Osteocyte (in vitro differentiated cells): ENCODE results near the gene PODN. TPM values are rescaled to one million over a fixed set of nuclear protein-coding genes. Genes with fewer than 3 reads are reported as not detected.

Experiments
- DNase-seq: peaks from one replicate; pipeline ENCODE4 v3.0.0; 2021; ENCODE audit warnings: mixed read lengths; ENCODE audit not compliant: unreplicated experiment; ENCODE audit errors: extremely low spot score
- H3K27ac Mint-ChIP-seq: one replicate; pipeline ENCODE4 v1.8.0; 2021; ENCODE audit warnings: mild to moderate bottlenecking, mixed read lengths; ENCODE audit not compliant: unreplicated experiment
- H3K27me3 Mint-ChIP-seq: one replicate; pipeline ENCODE4 v1.8.0; 2021; ENCODE audit warnings: mixed read lengths; ENCODE audit not compliant: unreplicated experiment
- H3K36me3 Mint-ChIP-seq: one replicate; pipeline ENCODE4 v1.8.0; 2021; ENCODE audit warnings: mixed read lengths; ENCODE audit not compliant: unreplicated experiment
- H3K4me1 Mint-ChIP-seq: one replicate; pipeline ENCODE4 v1.8.0; 2021; ENCODE audit warnings: mixed read lengths; ENCODE audit not compliant: unreplicated experiment
- H3K4me3 Mint-ChIP-seq: one replicate; pipeline ENCODE4 v1.8.0; 2021; ENCODE audit warnings: mild to moderate bottlenecking, moderate library complexity, mixed read lengths; ENCODE audit not compliant: unreplicated experiment
- H3K9me3 Mint-ChIP-seq: one replicate; pipeline ENCODE4 v1.8.0; 2021; ENCODE audit warnings: mixed read lengths; ENCODE audit not compliant: unreplicated experiment
- total RNA-seq: library from RNA; stranded (reverse); gene quantifications from 2 replicates; pipeline ENCODE4 v1.2.1, GENCODE V29; 2021
- TF ChIP-seq, protein P1 (sequence below): fragments of 200-600 bp; sonication (generic); IDR thresholded peaks from 2 replicates; pipeline ENCODE4 v1.5.0; 2021; ENCODE audit warnings: antibody characterized with exemption, mild to moderate bottlenecking, moderate library complexity

The PODN gene
- total RNA-seq, 1 donor from 2014 or later = 6.6 TPM

DNA sequence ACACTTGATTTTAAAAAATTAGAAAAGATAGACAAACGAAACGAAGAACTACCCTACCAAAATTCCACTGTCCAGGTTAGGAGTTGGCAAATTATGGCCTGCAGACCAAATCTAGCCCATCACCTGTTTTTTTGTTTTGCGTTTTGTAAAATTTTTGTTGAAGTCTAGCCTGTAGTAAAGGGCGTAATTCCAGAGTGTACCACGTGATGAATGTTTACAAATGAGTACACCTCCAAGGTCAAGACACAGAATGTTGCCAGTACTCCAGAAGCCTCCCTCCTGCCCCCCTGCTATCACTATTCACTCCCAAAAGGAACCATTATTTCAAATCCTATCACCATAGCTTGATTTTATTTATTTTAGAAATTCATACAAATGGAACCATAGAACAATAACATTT is 17.1 kb upstream of the PODN start:
- H3K36me3 Mint-ChIP-seq = peaks cover 39% of the 10 kb centered on the region
- no peak for DNase-seq
- TF ChIP-seq, protein P1, sequence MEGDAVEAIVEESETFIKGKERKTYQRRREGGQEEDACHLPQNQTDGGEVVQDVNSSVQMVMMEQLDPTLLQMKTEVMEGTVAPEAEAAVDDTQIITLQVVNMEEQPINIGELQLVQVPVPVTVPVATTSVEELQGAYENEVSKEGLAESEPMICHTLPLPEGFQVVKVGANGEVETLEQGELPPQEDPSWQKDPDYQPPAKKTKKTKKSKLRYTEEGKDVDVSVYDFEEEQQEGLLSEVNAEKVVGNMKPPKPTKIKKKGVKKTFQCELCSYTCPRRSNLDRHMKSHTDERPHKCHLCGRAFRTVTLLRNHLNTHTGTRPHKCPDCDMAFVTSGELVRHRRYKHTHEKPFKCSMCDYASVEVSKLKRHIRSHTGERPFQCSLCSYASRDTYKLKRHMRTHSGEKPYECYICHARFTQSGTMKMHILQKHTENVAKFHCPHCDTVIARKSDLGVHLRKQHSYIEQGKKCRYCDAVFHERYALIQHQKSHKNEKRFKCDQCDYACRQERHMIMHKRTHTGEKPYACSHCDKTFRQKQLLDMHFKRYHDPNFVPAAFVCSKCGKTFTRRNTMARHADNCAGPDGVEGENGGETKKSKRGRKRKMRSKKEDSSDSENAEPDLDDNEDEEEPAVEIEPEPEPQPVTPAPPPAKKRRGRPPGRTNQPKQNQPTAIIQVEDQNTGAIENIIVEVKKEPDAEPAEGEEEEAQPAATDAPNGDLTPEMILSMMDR = no peak
- no peak overlapping the region for H3K4me3 Mint-ChIP-seq
- no peaks in the 10 kb centered on the region for H3K9me3 Mint-ChIP-seq
- no peaks in the 10 kb centered on the region for H3K27me3 Mint-ChIP-seq
- H3K27ac Mint-ChIP-seq = no peak overlapping the region
- peaks cover 35% of the 10 kb centered on the region for H3K4me1 Mint-ChIP-seq

DNA sequence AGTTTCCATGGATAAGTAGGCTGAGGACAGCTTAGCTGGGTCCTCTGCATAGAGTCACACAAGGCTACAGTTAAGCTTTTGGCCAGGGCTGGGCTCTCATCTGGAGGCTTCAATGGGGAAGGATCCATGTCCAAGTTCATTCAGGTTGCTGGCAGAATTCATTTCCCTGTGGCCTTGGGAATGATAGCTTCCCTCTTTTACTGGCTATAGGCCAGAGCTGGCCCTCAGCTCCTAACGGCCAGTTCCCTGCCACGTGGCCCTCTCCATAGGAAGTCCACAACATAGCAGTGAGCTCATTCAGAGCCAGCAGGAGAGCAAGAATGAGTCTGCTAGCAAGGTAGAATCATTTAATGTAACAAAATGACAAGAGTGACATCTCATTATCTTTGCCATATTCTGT is 15.1 kb upstream of the PODN start:
- H3K9me3 Mint-ChIP-seq = no peaks in the 10 kb centered on the region

DNA sequence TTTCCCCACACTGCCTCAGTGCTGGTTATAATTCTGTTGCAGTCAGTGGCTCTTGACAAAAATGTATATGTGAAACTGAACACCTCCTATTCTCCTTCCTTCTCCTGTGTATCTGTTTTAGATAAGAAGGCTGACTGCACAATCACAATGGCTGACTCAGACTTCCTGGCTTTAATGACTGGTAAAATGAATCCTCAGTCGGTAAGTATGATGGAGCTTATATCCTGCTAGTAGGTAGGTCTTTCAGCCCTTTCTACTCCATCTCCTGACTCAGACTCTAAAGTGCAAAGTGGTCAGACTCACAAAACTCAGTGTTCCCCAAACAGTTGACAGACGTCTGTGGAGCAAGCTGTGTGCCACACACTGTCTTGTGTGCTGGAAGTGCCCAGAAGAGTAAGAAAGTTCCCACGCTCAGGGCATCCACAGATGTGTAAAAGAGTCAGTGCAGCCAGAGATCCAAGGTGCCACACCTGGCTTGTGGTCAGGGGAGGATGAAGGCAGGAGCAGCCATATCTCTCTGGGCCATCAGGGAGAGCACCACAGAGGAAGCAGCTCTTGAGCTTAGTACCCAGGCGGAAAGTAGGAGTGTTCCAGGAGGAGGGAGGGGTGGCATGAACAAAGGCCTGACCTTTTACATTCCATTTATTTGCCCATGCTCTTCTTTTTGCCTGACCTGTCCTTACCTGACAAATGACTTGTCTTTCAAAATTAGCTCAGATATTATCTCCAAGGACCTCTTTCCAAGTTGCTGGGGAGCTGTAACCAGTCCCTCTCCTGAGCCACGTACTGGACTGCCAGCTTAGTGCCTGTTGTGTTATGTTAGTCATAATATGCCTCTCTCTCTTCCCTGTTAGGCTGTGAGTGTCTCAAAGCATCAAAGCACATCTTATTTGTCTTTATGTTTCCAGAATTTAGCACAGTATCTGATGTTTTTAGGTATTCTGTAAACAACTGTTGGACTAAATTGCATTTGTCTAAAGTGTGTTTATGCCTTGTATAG is 14.0 kb upstream of the PODN start:
- Mint-ChIP-seq H3K27ac (no peak overlapping the region), H3K36me3 (peaks cover 39% of the 10 kb centered on the region), H3K4me1 (peaks cover 38% of the 10 kb centered on the region), H3K9me3 (no peaks in the 10 kb centered on the region), H3K27me3 (no peaks in the 10 kb centered on the region), H3K4me3 (no peak overlapping the region)
- TF ChIP-seq, protein P1 = no peak
- DNase-seq = no peak

More for the DNA sequence above, 15.1 kb upstream of the PODN start:
- Mint-ChIP-seq H3K27me3 (no peaks in the 10 kb centered on the region), H3K4me1 (peaks cover 42% of the 10 kb centered on the region), H3K4me3 (no peak overlapping the region), H3K36me3 (peaks cover 33% of the 10 kb centered on the region), H3K27ac (no peak overlapping the region)
- no peak for DNase-seq
- TF ChIP-seq, protein P1 = no peak

DNA sequence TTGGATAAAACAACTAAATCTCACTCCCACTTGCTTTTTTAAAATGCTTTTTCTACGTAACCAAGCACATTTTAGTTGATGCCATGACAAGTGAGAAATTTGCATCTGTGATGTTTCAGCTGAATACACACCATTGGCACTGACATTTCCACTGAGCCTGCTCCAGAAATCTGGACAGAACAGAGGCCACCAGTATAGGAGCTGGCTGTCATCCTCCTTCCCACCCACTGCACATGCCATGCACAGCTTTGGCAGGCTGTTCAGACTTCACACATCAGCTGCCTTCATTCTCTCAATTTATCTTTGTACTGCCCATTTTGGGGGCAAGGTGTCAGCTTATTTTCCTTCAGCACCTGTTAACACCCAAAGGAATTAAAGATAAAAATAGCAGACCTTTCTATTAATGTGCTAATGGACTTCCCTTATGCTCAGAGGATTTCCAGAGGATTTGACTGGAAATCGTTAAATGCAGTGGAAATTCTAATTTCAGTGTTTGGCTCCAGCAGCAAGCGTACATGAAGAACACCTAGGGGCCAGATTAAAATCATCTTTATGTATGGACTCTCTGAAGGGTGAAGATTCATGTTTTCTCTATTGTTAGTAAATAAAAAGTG is 12.9 kb upstream of the PODN start:
- Mint-ChIP-seq H3K4me1 (peaks cover 32% of the 10 kb centered on the region), H3K27me3 (no peaks in the 10 kb centered on the region), H3K36me3 (peaks cover 49% of the 10 kb centered on the region), H3K4me3 (no peak overlapping the region), H3K27ac (no peak overlapping the region), H3K9me3 (no peaks in the 10 kb centered on the region)
- DNase-seq = no peak
- TF ChIP-seq, protein P1 = no peak

DNA sequence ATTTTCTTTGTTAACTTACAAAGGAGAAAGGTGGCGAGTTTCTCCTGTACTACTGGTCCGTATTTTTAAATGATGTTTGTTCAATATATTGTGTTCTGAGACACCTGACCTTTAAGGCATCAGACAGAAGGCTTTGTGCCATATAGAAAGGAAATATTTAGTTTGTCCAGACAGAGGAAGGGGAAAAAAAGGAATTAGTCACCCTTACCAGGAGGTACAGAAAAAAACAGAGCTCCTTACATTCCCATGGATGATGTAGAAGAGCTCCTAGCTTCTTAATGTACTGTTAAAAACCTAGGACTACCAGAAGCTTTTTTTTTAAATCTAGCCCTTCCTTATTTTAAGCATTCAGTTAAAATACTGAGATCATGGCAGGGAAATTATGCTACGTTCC is 12.4 kb upstream of the PODN start:
- Mint-ChIP-seq H3K27me3 (no peaks in the 10 kb centered on the region), H3K36me3 (peaks cover 52% of the 10 kb centered on the region), H3K4me1 (peaks cover 32% of the 10 kb centered on the region), H3K4me3 (no peak overlapping the region), H3K27ac (no peak overlapping the region), H3K9me3 (no peaks in the 10 kb centered on the region)
- TF ChIP-seq, protein P1 = no peak
- no peak for DNase-seq
